Spleen (tissue), 7 donors: ENCODE data around the gene TM9SF2.
"Not testable (repeated sequence)": the region's sequence is repeated elsewhere in the genome, so short reads cannot be mapped to it uniquely, and the experiment has no call there.

ENCODE experiments used
- CTCF ChIP-seq, 11 experiments: fragments of 200-600 bp in 7 of 11; fragments of 450-650 bp in 4 of 11; sonication (generic) in 4 of 11; IDR thresholded peaks in 8 of 11; conservative IDR thresholded peaks in 3 of 11; 1 replicate in 7 of 11; 2 replicates in 4 of 11; pipeline versions ENCODE4 v1.4.0 to v1.8.0; 2016 to 2021; ENCODE audit warnings: antibody characterized with exemption in 11 of 11, inconsistent platforms in 4 of 11, mild to moderate bottlenecking in 1 of 11
- POLR2AphosphoS5 ChIP-seq, 3 donors: sonication (generic); formaldehyde crosslinking; IDR thresholded peaks; one replicate each; pipeline ENCODE4 v1.5.1; 2017; ENCODE audit warnings: antibody characterized with exemption in 3 of 3
- donor health status: DM: no; HTN: no; CAD: no; lungs with moderate emphysema.
- donor health status: DM: no; HTN: no; CAD: no.
- donor health status: DM: no; HTN: no; CAD: no.

GRCh38 chr13:99568901-99569300, 67.6 kb downstream of the TM9SF2 start:
- TF ChIP-seq CTCF (IDR thresholded peaks at IDR 0.05 in 8 of 11, conservative IDR thresholded peaks at IDR 0.05 in 3 of 11); POLR2AphosphoS5 (IDR thresholded peaks at IDR 0.05): not testable (repeated sequence)
